ENCODE data around the gene GEN1.

The GEN1 gene

DNA sequence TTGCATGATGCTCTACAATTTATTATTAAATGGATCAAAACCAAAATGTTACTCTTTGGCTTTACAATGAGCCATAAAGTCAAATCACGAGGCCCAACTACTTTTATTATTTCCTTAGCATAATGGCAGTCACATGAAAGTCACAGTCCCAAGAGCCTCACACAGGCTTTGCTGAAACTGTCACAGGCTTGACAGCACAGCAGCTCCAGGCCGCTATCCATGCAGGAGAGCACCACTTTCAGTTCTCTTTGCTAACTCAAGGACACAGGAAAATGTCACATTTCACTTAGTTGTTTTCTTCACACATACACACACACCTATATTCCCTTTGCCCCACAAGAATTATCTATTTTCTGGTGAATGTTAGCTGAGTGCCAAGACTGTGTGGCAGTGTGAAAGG lies 51.2 kb downstream of the GEN1 start:
- ChIA-PET POLR2A (no interaction called here), CTCF (interaction anchor here (0.8 to 2.6 kb wide), 6 partner anchors 10 to 159 kb away, joined by 3 to 7 read pairs (median 4); no protein-coding TSS in a partner anchor)

DNA sequence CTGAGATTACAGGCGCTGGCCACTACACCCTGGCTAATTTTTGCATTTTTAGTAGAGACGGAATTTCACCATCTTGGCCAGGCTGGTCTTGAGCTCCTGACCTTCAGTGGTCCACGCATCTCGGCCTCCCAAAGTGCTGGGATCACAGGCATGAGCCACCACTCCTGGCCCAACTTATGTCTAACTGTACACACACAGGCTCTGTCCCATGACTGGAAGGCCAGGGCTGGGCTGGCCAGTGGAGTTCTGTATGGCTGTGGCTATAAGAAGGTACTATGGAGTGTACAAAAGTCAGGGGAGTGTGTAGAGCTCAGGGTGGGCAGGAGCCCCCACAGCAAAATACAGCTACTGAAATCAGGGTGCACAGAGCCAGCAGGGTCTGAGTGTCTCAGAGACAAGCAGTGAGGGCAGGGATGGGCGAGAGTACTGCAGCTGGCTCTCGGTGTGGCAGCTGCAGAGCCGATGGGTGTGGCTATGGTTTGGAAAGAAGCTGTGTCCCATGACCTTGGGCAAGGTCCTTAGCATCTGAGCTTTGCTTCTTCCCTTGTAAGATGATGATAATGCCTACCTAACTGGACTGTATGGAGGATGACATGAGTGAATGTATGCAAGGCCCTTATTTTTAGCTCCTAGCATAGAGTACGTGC lies 51.9 kb downstream of the GEN1 start:
- no peak for DNase-seq (ENCODE audit: extremely low spot score)
- POLR2A ChIA-PET: no interaction called here
- TF ChIP-seq, protein P1, sequence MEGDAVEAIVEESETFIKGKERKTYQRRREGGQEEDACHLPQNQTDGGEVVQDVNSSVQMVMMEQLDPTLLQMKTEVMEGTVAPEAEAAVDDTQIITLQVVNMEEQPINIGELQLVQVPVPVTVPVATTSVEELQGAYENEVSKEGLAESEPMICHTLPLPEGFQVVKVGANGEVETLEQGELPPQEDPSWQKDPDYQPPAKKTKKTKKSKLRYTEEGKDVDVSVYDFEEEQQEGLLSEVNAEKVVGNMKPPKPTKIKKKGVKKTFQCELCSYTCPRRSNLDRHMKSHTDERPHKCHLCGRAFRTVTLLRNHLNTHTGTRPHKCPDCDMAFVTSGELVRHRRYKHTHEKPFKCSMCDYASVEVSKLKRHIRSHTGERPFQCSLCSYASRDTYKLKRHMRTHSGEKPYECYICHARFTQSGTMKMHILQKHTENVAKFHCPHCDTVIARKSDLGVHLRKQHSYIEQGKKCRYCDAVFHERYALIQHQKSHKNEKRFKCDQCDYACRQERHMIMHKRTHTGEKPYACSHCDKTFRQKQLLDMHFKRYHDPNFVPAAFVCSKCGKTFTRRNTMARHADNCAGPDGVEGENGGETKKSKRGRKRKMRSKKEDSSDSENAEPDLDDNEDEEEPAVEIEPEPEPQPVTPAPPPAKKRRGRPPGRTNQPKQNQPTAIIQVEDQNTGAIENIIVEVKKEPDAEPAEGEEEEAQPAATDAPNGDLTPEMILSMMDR (IDR thresholded peaks at IDR 0.05; ENCODE audit: control extremely low read depth, extremely low read depth, low read depth, missing control alignments): no peak
- CTCF ChIA-PET: interaction anchor here (0.8 to 2.6 kb wide), 5 partner anchors 9 to 160 kb away, joined by 3 to 7 read pairs (median 4); no protein-coding TSS in a partner anchor

More for the DNA sequence above, 51.2 kb downstream of the GEN1 start:
- TF ChIP-seq, protein P1 (IDR thresholded peaks at IDR 0.05; ENCODE audit: control extremely low read depth, extremely low read depth, low read depth, missing control alignments): no peak
- no peak for DNase-seq (ENCODE audit: extremely low spot score)

DNA sequence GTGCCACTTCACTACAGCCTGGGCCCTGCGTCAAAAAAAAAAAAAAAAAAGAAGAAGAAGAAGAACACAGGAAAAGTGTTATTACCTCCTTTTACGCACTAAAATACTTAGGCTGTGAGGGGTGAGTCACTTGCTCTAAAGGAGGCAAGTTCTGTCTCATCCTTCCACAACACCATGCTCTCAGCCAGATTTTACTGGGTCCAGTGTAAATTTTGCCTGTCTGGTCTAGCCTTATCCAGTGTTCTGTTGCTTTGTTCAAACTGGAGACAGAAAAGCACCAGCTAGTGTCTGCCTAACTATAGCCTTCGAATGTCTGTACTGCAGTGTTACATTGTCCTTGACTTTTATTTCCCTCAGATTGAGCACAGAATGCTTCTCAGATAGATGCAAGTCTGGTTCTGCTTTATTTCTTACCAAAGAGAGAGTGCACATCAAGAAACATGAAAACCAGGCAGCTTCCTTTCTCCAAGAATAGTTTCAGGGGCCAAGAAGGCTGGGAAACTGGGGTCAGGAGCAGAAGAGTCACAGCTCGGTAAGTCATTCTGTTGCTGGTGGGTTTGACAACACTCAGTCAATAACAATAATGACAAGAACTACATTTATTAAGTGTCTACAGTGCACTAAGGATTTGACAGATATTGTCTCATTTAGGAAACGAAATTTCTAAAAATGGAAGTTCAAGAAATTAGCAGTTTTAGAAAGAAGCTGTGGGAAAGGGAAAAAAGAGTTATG lies 59.2 kb downstream of the GEN1 start:
- CTCF ChIA-PET: interaction anchor here (1.1 to 11.4 kb wide), 7 partner anchors 8 to 93 kb away, joined by 3 to 113 read pairs (median 9); no protein-coding TSS in a partner anchor
- DNase-seq (ENCODE audit: extremely low spot score): no peak
- TF ChIP-seq, protein P1 (IDR thresholded peaks at IDR 0.05; ENCODE audit: control extremely low read depth, extremely low read depth, low read depth, missing control alignments): no peak
- POLR2A ChIA-PET: no interaction called here

DNA sequence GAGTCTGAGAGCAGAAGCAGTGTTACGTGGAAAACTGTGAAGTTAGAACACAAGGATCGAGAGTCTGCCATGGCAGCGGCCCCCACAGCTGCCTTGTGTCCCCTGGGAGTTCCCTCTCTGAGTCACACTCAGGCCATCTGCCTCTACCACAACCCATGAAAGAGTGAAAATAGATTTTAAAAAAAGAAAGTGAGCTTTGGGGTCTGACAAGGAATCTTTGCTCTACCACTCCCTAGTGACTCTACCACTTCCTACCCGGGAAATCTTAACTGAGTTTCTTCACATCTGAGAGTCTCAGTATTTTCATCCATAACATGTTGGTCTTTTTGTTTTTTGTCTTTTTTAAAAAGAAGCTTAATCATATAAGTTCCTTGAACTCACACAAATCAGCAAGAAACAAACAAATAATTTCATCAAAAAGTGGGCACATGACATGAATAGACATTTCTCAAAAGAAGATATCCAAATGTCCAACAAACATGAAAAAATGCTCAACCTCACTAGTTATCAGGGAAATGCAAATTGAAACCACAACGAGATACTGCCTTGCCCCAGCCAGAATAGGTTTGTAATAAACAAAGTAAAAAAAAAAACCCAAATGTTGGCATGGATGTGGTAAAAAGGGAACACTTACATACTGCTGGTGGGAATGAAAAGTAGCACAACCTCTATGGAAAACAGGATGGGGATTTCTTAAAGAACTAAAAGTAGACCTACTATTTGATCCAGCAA lies 60.0 kb downstream of the GEN1 start:
- DNase-seq (ENCODE audit: extremely low spot score): peak; percentile 69
- TF ChIP-seq, protein P1 (IDR thresholded peaks at IDR 0.05; ENCODE audit: control extremely low read depth, extremely low read depth, low read depth, missing control alignments): no peak
- CTCF ChIA-PET: interaction anchor here (1.1 to 11.4 kb wide), 6 partner anchors 10 to 94 kb away, joined by 3 to 113 read pairs (median 10); no protein-coding TSS in a partner anchor
- POLR2A ChIA-PET: no interaction called here

DNA sequence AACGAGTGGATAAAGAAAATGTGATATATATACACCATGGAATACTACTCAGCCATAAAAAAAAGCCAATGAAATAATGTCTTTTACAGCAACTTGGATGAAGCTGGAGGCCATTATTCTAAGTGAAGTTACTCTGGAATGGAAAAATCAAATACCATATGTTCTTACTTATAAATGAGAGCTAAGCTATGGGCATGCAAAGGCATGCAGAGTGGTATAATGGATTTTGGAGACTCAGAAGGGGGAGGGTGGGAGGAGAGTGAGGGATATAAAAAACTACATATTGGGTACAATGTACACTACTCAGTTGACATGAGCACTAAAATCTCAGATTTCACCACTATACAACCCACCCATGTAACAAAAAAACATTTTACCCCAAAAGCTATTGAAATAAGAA lies 60.7 kb downstream of the GEN1 start:
- CTCF ChIA-PET: interaction anchor here (1.1 to 11.4 kb wide), 4 partner anchors 9 to 31 kb away, joined by 4 to 113 read pairs (median 12); no protein-coding TSS in a partner anchor
- DNase-seq (ENCODE audit: extremely low spot score): no peak
- POLR2A ChIA-PET: no interaction called here

More for the DNA sequence above, 60.7 kb downstream of the GEN1 start:
- TF ChIP-seq, protein P1 (IDR thresholded peaks at IDR 0.05; ENCODE audit: control extremely low read depth, extremely low read depth, low read depth, missing control alignments): no peak

Data from GM10248 (cell line).